Stimulated activated CD8-positive, alpha-beta memory T cell treated with anti-CD3 and anti-CD28 coated beads, Interleukin-15, amount 100 ng/mL, for 24 hours (primary cell): ENCODE results near the gene TIMM17B.
"Not testable (repeated sequence)": the region's sequence is repeated elsewhere in the genome, so short reads cannot be mapped to it uniquely, and the experiment has no call there.

Source experiments
- DNase-seq: peaks from one replicate; pipeline ENCODE4 v3.0.0-alpha.2; 2020; ENCODE audit warnings: low read depth

The TIMM17B gene

GRCh38 chrX:48894891-48895290 is 2.7 kb downstream of the TIMM17B start:
- DNase-seq, result no peak

DNA sequence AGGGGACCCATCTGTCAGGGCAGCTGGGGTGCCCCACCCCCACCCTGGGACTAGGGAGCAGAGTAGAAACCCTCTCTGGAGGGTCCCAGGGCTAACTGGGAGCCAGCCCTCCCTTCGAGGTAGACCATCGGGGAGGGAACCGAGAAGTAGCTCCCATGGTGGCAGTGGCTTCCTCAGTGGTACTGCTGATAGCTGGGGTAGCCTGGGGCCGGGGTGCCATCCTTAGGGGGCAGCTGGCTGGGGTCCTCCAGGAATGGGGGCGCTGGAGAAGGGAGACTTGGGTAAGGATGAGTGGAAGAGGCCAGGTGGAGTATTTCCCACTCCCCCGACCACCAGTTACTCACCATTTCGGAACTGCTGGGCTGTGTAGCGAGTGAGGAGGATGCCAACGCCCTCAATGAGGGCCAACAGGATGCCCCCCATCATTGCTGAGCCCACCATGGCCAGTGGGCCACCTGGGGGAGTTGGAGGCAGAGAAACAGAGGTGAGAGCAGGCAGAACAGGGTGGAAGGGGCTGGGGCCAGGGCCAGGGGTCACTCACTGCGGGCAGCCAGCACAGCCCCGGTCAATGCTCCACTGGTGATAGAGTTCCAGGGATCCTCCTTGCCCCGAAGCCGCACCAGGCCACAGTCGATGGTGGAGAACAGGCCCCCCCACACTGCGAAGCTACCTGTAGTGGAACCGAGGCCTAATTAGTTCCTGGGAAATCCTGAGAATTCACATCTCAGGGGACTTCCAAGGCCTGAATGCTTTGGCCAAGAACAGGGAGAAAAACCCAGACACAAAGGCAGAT is 3.8 kb downstream of the TIMM17B start:
- no peak for DNase-seq

DNA sequence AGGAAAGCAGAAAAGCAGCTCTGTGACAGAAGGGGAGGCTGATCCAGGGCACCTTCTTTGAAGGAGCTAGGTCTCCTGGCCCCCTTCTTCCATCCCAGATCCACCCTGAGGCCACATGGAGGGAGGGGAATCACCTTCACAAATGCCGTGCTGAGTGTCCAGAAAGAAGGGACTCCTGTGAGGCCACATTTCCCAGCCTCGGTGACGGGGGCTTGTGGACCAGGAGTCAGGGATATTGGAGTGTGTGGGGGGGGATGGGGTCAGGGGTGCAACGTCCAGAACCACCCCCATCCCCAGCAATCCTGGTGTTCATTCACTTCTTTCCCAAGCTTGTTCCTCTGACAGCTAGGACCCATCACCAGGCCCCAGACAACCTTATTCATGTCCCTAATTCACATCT is 4.7 kb downstream of the TIMM17B start:
- DNase-seq, result no peak

GRCh38 chrX:48891402-48892288 is 5.9 kb downstream of the TIMM17B start:
- DNase-seq, result peak; percentile 35

GRCh38 chrX:48890934-48891401 is 6.6 kb downstream of the TIMM17B start:
- DNase-seq, result no peak

DNA sequence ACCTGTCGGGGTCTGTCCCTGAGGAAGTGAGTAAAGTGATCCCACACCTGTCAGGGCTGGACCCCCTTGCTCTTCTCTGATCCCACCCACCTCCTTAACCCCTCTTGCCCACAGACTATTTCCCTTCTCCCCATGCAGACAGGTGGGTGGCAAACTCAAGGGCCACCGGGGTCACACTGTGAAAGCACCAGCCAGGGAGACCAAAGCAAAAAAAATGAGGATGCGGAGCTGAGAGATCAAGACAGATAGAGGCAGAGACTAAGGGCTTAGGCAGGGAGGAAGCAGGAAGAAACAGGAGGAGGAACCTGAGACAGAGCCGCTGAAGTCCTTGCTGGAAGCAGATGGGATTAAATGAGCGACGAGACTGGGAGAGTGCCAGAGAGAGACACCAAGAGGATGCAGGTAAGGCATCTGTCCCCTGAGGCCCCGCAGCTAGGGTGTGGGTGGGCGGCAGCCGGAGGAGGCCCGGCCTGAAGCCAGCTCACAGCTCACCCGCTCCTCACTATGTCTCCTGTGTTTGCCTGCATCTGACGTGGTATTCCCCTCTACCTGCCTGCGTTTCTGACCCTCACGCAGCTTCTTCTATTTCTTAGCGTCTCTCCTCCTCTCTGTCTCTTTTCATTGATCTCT is 7.2 kb downstream of the TIMM17B start:
- no peak for DNase-seq

DNA sequence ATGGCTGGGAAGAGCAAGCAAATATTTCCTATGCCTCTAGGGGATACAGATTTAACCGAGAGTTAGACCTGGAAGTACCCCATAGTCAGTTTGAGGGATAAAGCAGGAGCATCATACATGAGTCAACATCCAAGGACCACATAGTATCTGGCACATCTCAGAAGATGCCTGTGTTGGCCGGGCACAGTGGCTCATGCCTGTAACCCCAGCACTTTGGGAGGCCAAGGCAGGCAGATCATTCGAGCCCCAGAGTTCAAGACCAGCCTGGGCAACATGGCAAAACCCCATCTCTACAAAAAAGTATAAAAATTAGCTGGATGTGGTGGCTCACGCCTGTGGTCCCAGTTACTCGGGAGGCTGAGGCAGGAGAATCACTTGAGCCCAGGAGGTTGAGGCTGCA is 11.0 kb downstream of the TIMM17B start:
- not testable (repeated sequence) for DNase-seq

DNA sequence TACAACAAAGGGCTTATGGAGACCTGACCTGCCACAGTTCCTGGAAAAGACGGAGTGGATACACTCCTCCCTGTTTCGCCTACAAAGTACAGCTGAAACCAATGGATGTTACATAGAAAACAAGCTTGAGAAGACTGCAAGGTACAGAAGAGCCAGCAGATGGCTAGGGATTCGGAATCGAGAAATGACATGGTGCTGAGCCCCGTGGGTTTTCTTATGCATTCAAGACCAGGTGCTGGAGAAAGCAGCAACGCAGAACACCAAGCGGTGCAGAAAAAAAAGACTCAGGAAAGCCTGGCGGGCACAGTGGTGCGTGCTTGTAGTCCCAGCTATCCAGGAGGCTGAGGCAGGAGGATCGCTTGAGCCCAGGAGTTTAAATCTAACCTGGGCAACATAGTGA is 13.8 kb downstream of the TIMM17B start:
- DNase-seq, result no peak

DNA sequence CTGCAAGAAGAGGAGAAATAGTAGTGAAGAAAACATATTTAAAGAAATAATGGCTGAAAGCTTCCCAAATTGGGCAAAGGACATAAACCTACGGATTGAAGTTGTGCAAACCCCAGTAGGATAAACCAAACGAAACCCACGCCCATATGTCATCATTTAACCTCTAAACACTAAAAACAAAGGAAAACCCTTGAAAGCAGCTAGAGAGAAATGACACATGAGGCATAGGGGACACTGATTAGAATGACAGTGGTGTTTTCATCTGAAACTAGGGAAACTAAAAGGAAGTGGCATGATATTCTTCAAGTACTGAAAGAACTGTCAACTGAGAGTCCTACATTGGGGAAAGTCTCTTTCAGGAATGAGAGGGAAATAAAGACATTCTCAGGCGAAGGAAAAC is 20.6 kb downstream of the TIMM17B start:
- not testable (repeated sequence) for DNase-seq

- not testable (repeated sequence) for DNase-seq
These were observed 25.6 kb downstream of the TIMM17B start for GRCh38 chrX:48872017-48872416.

DNA sequence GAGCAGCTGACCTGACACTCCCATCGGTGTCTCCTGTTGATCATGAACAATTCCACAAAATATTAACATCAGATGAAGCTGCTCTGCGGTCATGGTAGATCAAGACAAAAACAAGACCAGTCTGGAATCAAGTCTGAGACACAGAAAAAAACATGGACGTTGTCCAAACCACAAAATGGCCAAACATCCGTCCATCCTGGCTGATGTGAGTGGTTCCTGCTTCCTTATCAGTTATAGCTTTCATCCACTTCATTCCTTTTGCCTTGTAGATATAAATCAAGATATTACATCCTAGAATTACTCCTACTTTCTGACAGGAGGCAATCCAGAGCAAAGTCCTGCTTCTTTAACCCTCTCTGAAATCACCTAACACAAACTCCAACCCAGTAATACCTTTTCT is 33.4 kb downstream of the TIMM17B start:
- no peak for DNase-seq

DNA sequence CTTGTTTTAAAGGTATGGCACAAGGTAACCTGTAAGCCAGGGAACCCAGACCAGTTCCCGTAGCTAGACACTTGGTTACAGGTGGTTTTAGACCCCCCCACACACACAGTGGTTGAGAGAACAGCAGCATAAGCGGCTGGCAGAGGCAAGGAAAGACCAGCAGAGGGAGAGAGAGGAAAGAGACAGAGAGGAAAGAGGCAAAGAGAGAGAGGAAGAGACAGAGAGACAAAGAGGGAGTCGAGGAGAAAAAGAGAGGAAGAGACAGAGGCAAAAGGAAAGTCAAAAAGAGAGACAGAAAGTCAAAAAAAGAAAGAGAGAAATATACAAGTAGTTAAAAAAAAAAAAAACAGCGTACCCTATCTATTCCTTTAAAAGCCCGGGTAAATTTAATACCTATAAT is 42.7 kb downstream of the TIMM17B start:
- DNase-seq, result no peak

GRCh38 chrX:48854121-48854804 is 43.3 kb downstream of the TIMM17B start:
- DNase-seq, result not testable (repeated sequence)

GRCh38 chrX:48853494-48853893 is 44.1 kb downstream of the TIMM17B start:
- not testable (repeated sequence) for DNase-seq

DNA sequence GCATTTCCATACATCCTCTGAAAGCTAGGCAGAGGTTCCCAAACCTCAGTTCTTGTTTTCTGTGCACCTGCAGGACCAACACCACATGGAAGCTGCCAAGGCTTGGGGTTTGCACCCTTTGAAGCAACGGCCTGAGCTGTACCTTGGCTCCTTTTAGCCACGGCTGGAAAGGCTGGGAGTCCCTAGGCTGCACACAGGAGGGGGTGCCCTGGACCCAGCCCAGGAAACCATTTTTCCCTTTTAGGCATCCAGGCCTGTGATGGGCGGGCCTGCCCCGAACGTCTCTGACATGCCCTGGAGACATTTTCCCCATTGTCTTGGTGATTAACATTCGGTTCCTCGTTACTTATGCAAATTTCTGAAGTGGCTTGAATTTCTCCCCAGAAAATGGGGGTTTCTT is 44.7 kb downstream of the TIMM17B start:
- DNase-seq, result no peak

GRCh38 chrX:48848847-48849246 is 48.7 kb downstream of the TIMM17B start:
- no peak for DNase-seq
